HUDEP-2 (cell line): ENCODE measurements around the gene SLC12A9.
"Not testable (repeated sequence)": the region's sequence is repeated elsewhere in the genome, so short reads cannot be mapped to it uniquely, and the experiment has no call there.

ENCODE experiments used
- DNase-seq, 76 experiments: peaks; one replicate each; lab custom pipeline; 2025; ENCODE audit not compliant: unreplicated experiment in 76 of 76; lab: John Stamatoyannopoulos, UW

The SLC12A9 gene

GRCh38 chr7:100852048-100852872, at the start of gene SLC12A9:
Gene SLC12A9 (plus strand): TSS chr7:100852713. CDS start chr7:100854198, 1,485 bp downstream.
- peak in 73 of 76 experiments; percentile 25 to 91 (median 81) for DNase-seq

DNA sequence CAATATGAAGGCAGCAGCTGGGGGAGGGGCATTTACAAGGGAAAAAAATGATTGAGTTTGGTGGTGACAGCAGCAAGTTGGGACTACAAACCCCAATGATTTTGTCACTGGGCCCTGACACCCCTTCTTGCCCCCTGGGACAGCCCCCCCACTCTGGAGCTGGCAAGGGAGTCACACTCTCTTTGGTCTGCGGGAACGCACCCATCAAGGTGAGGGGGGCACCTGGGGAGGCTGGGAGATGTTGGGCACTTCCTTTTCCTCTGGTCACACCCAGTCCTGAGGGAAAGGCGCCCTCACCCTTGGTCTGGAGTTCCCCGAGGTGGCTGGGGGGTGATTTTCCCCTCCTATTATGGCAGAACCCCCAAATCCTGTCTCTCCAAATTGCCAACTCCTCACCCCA, 49.6 kb upstream of the SLC12A9 start:
- DNase-seq: peak in 2 of 76 experiments; percentile 31 to 32

DNA sequence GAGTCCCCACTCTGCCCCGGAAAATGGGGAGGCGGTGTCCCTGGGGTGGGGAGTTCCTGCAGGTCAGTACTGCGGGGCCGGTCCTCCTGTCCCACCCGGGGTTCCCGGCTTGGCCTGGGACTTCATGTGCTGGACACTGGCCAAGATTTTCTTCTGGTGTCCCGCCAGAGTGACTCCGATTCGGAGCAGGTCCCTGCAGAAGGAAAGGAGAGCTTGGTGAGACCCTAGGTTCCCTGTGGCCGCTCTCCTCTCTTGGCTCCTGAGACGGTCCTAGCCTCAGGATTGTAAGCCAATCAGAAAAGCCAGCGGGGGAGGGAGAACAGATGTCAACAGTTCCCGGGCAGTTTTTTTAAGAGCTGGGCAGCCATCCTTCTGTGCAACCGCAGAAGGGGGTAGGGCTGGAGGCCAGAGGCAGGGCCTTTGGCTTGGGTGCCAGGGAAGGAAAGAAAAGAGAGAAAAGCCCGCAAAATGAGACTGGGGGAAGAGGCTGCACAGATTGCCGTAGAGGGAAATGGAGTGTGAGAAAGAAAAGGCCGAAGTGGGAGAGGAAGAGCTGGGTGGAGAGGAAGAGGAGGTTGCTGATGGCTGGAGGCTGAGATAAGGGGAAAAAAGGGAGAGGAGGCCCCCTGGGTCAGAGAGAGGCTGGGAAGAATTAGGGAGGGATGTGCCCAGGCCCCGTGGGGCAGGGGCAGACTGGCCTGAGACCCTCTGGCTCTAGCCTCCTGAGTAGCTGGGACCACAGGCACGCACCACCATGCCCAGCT, 48.9 kb upstream of the SLC12A9 start:
- DNase-seq: peak in 73 of 76 experiments; percentile 36 to 92 (median 73)

DNA sequence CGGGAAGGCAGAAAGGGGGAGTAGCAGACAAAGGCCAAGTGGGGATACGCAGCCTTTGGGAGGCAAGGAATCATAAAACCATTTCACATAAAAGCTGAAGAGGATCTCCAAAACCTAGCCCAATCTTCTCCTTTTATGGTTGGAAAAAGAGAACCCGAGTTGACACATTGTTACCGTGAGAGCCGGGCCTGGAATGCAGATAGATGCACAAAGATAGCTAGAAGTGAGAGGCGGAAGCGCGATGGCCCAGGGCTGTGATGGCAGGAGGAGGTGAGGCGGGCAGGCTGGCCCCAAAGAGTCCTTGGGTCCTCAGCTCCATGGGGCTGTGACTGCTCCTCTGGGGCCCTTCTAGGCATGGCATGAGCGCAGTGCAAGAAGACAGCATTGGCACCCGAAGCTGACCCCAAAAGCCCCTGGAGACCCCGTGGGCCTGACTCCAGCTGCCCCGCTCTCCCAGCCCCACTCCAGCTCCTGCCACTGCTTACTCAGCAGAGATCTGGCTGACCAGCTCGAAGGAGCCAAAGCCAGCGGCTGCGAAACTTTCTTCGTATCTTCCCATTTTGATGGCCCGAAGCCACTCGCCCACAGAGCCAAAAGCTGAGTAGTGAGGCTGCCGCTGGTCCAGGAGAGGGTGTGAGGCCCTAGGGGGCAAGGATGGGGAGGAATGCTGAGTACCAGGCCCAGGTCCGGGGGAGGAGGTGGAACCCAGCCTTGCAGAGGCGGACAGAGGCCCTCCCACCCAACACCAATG, 47.7 kb upstream of the SLC12A9 start:
- no peak for DNase-seq

DNA sequence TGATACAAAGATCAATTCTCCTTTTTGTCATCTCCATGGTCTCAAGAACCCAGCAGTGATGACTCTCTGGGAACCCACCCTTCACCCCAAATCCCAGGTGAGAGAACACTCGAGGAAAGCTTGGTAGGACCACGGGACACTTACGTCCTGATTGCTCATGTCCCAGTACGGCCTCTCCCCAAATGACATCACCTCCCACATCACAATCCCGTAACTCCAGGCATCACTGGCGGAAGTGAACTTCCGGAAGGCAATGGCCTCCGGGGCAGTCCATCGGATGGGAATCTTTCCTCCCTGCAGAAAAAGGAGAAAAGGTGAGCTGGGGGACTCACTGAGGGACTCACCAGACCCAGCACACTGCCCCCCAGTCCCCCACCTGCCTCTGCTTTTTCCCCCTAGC, 46.2 kb upstream of the SLC12A9 start:
- DNase-seq: no peak

DNA sequence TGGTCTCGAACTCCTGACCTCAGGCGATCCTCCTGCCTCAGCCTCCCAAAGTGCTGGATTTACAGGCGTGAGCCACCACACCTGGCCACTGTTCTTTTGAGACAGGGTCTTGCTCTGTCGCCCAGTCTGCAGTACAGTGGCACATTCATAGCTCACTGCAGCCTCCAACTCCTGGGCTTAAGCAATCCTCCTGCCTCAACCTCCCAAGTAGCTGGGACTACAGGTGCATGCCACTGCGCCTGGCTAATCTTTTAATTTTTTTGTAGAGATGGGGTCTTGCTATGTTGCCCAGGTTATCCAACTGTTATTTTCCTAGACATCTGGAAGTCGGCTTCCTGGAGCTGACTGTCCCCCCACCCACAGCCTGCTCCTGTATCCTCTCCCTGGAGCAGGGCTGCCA, 45.6 kb upstream of the SLC12A9 start:
- DNase-seq: not testable (repeated sequence)

- no peak for DNase-seq
These were observed 44.1 kb upstream of the SLC12A9 start for GRCh38 chr7:100808354-100808875.

DNA sequence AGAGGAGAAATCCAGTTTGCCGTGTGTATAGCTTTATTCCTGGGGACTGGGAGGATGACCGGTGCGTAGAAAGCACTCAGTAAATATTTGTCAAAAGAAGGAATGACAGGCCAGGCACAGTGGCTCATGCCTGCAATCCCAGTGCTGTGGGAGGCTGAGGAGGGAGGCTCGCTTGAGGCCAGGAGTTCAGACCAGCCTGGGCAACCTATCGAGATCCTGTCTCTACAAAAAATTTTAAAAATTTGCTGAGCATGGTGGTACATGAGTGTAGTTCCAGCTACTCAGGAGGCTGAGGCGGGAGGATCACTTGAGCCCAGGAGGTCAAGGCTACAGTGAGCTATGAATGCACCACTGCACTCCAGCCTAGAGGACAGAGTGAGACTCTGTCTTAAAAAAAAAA, 41.0 kb upstream of the SLC12A9 start:
- DNase-seq: no peak

- no peak for DNase-seq
These were observed 39.8 kb upstream of the SLC12A9 start for GRCh38 chr7:100812729-100813128.

DNA sequence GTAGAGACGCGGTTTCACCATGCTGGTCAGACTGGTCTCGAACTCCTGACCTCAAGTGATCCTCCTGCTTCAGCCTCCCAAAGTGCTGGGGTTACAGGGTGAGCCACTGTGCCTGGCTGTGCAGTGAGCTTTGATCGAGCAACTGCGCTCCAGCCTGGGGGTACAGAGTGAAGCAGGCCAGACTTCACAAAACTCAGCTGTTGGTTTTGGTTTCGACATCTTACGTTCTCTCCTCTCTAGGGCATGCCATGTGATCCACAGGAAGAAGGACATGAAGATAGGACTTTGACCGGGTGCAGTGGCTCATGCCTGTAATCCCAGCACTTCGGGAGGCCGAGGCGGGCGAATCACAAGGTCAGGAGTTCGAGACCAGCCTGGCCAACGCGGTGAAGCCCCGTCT, 36.0 kb upstream of the SLC12A9 start:
- DNase-seq: not testable (repeated sequence)

GRCh38 chr7:100817097-100817496, 35.4 kb upstream of the SLC12A9 start:
- no peak for DNase-seq

- DNase-seq: no peak
These were observed 34.1 kb upstream of the SLC12A9 start for GRCh38 chr7:100818366-100818765.

GRCh38 chr7:100818825-100819224, 33.7 kb upstream of the SLC12A9 start:
- DNase-seq: no peak

GRCh38 chr7:100819586-100819985, 32.9 kb upstream of the SLC12A9 start:
- DNase-seq: no peak

DNA sequence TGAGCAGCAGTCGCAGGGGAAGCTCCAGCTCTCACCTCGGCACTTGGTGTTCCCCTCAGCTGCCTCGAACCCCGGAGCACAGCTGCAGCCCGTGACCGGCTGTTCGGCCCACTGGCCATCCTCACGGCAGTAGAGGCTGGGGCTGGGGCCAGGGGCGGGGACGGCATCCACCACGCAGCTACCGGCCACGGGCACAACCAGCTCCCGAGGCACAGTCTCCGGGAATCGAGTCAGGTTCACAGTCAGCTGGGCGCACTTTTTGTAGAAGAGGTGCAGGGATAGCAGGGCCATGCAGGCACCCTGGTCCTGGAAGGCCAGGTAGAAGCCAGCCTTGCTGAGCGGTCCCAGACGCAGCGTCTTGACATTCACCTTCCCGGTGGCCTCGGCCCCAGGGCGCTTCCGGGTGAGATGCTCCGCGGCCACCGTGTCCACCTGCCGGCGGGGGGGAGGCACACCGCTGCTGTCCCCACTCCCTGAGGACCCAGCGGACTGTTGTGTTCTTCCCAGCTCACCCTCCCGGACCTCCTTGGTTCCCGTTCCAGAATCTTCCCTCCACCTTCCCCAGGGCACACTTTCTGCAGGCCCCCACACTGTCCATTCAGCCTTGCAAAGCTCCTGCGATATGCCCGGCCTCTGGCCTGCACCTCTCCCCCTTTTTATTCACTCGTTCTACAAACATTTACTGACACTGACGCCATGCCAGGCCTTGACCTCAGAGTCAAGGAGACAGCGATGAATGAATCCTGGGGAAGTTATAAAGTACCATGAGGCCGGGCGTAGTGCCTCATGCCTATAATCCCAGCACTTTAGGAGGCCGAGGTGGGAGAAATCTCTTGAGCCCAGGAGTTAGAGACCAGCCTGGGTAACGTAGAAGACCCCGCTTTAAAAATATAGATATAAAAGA, 30.0 kb upstream of the SLC12A9 start:
- DNase-seq: no peak

DNA sequence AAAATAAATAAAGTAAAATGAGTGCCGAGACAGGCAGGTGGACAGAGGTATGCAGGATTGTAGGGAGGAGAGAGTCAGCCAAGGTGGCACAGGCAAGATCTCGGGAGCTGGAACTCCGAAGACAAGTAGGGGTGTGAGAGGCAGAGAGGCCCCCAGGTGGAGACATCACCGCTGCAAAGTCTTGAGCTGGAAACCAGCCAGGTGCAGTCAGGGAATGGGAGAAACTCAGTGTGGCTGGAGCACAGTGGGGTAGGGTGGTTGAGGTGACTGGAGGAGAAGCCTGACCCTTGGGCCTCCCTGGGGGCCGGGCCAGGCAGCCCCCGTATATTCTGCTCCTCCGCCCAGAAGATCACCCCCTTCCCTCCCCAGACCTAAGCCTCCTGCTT, 29.4 kb upstream of the SLC12A9 start:
- DNase-seq: no peak

GRCh38 chr7:100823534-100823933, 29.0 kb upstream of the SLC12A9 start:
- no peak for DNase-seq

DNA sequence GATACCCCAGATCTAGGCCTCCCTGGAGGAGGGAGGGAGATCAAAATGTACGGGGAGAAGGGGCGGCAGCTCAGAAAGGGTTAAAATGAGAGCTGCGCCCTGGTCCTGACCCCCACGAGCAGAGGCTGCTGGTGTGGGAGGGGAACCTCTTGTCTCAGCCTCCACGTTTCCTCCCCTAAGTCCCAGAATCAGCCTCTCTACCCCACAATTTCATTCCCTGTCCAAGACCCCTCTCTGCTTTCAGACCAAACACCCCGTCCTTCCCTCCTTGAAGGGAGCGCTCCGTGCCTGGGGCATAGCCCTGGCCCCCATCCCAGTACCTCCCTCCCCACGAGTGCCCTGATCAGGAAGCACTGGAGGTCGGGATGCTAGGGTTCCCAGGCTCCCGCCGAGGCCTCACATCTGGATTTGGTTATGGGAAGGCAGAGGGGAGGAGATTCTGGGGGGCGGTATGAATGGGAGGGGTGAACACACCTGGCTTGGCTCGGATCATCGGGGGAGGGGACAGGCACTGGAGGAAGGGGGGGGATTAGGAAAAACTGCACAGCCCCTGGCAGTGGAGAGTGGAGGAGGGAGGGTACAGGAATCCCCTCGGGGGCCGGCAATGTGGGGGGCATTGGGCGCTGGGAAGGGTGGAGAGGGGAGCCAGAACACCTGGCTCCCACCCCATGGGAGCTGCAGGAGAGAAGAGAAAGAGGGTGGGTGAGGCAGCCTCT, 27.9 kb upstream of the SLC12A9 start:
- no peak for DNase-seq

- DNase-seq: no peak
These were observed 27.3 kb upstream of the SLC12A9 start for GRCh38 chr7:100825215-100825671.
